Left cardiac atrium (tissue), 4 donors: ENCODE results near the gene TGFBR3. TPM values are rescaled to one million over a fixed set of nuclear protein-coding genes. Genes with fewer than 3 reads are reported as not detected.

ENCODE experiments used
- ATAC-seq, 2 donors: fragments of 200-7000 bp; cut with Tn5 transposase; one replicate each; pipeline ENCODE4 v1.9.1; 2020; ENCODE audit warnings: mild to moderate bottlenecking in 2 of 2, moderate library complexity in 2 of 2
- DNase-seq: peaks from one replicate; pipeline ENCODE4 v3.0.0-alpha.2; 2020
- intact Hi-C, 2 donors: fragments of 100-400 bp; cut with DNase I; formaldehyde crosslinking; loops; one replicate each; pipeline versions ENCODE4 v1.14.1 to v1.15.1; 2022 to 2023
- total RNA-seq, 2 donors: library from RNA; stranded (reverse); fragmentation: NEBNext Ultra II Directional; extraction: Animal tissue kit (Norgen Biotek cat#: 25700); gene quantifications; one replicate each; pipeline ENCODE4 v1.2.1, GENCODE V29; 2021
- donor health status: DM: no; HTN: yes; CAD: no.
- donor health status: DM: no; HTN: yes; CAD: no; lungs with severe emphysema.
- donor health status: DM: yes; HTN: yes; CAD: no.
- donor health status: Dilated cardiomyopathy.

Gene TGFBR3
- total RNA-seq, 2 donors from 2014 or later, result 43.8 to 56.2 TPM

- DNase-seq, result no peak
- intact Hi-C loops, result no loop called here
- no peak for ATAC-seq
These were observed 224.8 kb downstream of the TGFBR3 start for GRCh38 chr1:91661121-91661520.

GRCh38 chr1:91660708-91661107 lies 225.2 kb downstream of the TGFBR3 start:
- ATAC-seq (no peak), DNase-seq (no peak)
- intact Hi-C loops, result no loop called here

- intact Hi-C loops, result no loop called here
- DNase-seq, result no peak
- ATAC-seq, result no peak
These were observed 230.0 kb downstream of the TGFBR3 start for GRCh38 chr1:91655912-91656449.

- no peak for ATAC-seq
- intact Hi-C loops, result no loop called here
- no peak for DNase-seq
These were observed 232.8 kb downstream of the TGFBR3 start for GRCh38 chr1:91653183-91653582.

GRCh38 chr1:91651661-91652071 lies 234.3 kb downstream of the TGFBR3 start:
- intact Hi-C loops, result no loop called here
- peak; percentile 41 for DNase-seq
- peak; percentile 74 to 77 for ATAC-seq

- ATAC-seq (peak in 1 of 2 donors; percentile 4), DNase-seq (no peak)
- intact Hi-C loops, result no loop called here
These were observed 234.7 kb downstream of the TGFBR3 start for GRCh38 chr1:91651243-91651642.

- DNase-seq, result peak; percentile 75
- intact Hi-C loops, result no loop called here
- peak; percentile 80 to 97 for ATAC-seq
These were observed 235.2 kb downstream of the TGFBR3 start for GRCh38 chr1:91650764-91651163.

GRCh38 chr1:91647061-91647460 lies 238.9 kb downstream of the TGFBR3 start:
- no peak for DNase-seq
- no peak for ATAC-seq
- intact Hi-C loops, result no loop called here

- intact Hi-C loops, result no loop called here
- no peak for DNase-seq
These were observed 240.9 kb downstream of the TGFBR3 start for GRCh38 chr1:91645031-91645430.

GRCh38 chr1:91643431-91643830 lies 242.5 kb downstream of the TGFBR3 start:
- DNase-seq, result no peak
- intact Hi-C loops, result no loop called here
- ATAC-seq, result no peak

More at GRCh38 chr1:91645031-91645430, 240.9 kb downstream of the TGFBR3 start:
- no peak for ATAC-seq

GRCh38 chr1:91640877-91641526 lies 244.9 kb downstream of the TGFBR3 start:
- ATAC-seq, result no peak

GRCh38 chr1:91637539-91637994 lies 248.4 kb downstream of the TGFBR3 start:
- ATAC-seq (peak; percentile 23 to 62), DNase-seq (peak; percentile 54)
- intact Hi-C loops, result no loop called here

More at GRCh38 chr1:91640877-91641526, 244.9 kb downstream of the TGFBR3 start:
- DNase-seq, result no peak
- intact Hi-C loops, result no loop called here

GRCh38 chr1:91635763-91636162 lies 250.2 kb downstream of the TGFBR3 start:
- intact Hi-C loops, result no loop called here
- DNase-seq (no peak), ATAC-seq (no peak)

GRCh38 chr1:91633438-91633837 lies 252.5 kb downstream of the TGFBR3 start:
- intact Hi-C loops, result no loop called here
- ATAC-seq (no peak), DNase-seq (no peak)

GRCh38 chr1:91631718-91632330 lies 254.1 kb downstream of the TGFBR3 start:
- DNase-seq, result no peak
- intact Hi-C loops, result no loop called here
- no peak for ATAC-seq

- ATAC-seq (no peak), DNase-seq (no peak)
- intact Hi-C loops, result no loop called here
These were observed 255.1 kb downstream of the TGFBR3 start for GRCh38 chr1:91630803-91631202.

Other genes starting within 250 kb of the TGFBR3 start
- not detected for gene BRDT, start 63.2 kb upstream of the TGFBR3 start, total RNA-seq
- gene EPHX4, start 143.8 kb upstream of the TGFBR3 start, total RNA-seq, result under 1 TPM in 1 of 2 donors, not detected in 1; 0.15 TPM
- gene SETSIP, start 189.3 kb upstream of the TGFBR3 start, total RNA-seq, result not detected
- gene BTBD8, start 194.2 kb upstream of the TGFBR3 start, total RNA-seq, result 1 to 10 TPM; 2.0 to 4.5 TPM